ENCODE results near the gene TOM1L2.

The TOM1L2 gene

GRCh38 chr17:17830740-17831207 is 141.4 kb downstream of the TOM1L2 start:
- no peak for DNase-seq

- no peak for DNase-seq
Measured at GRCh38 chr17:17830269-17830567, 142.0 kb downstream of the TOM1L2 start.

- DNase-seq, result no peak
Measured at GRCh38 chr17:17827826-17828621, 144.2 kb downstream of the TOM1L2 start.

GRCh38 chr17:17826942-17827785 is 145.0 kb downstream of the TOM1L2 start:
- no peak for DNase-seq

GRCh38 chr17:17826342-17826713 is 145.9 kb downstream of the TOM1L2 start:
- DNase-seq, result no peak

GRCh38 chr17:17824783-17825614 is 147.2 kb downstream of the TOM1L2 start:
- DNase-seq, result no peak

- peak; percentile 93 for DNase-seq
Measured at GRCh38 chr17:17824119-17824782, 147.9 kb downstream of the TOM1L2 start.

GRCh38 chr17:17823433-17824118 is 148.6 kb downstream of the TOM1L2 start:
- DNase-seq, result peak; percentile 96

GRCh38 chr17:17822616-17823015 is 149.6 kb downstream of the TOM1L2 start:
- no peak for DNase-seq

GRCh38 chr17:17822189-17822588 is 150.0 kb downstream of the TOM1L2 start:
- no peak for DNase-seq

- DNase-seq, result no peak
Measured at GRCh38 chr17:17820463-17821158, 151.6 kb downstream of the TOM1L2 start.

- no peak for DNase-seq
Measured at GRCh38 chr17:17820046-17820445, 152.2 kb downstream of the TOM1L2 start.

GRCh38 chr17:17819561-17819995 is 152.6 kb downstream of the TOM1L2 start:
- DNase-seq, result no peak

GRCh38 chr17:17819111-17819510 is 153.1 kb downstream of the TOM1L2 start:
- no peak for DNase-seq

GRCh38 chr17:17818088-17818526 is 154.1 kb downstream of the TOM1L2 start:
- no peak for DNase-seq

- no peak for DNase-seq
Measured at GRCh38 chr17:17817552-17817947, 154.7 kb downstream of the TOM1L2 start.

GRCh38 chr17:17816831-17817551 is 155.2 kb downstream of the TOM1L2 start:
- DNase-seq, result no peak

GRCh38 chr17:17816240-17816814 is 155.9 kb downstream of the TOM1L2 start:
- DNase-seq, result no peak

GRCh38 chr17:17815436-17816200 is 156.6 kb downstream of the TOM1L2 start:
- DNase-seq, result no peak

GRCh38 chr17:17815062-17815406 is 157.2 kb downstream of the TOM1L2 start:
- DNase-seq, result no peak

Data from NCI-H1105 (cell line).